ENCODE data around the gene CDK19.
A peak's percentile ranks its signal among the peaks of the same experiment; 100 is the strongest.

CDK19 gene

GRCh38 chr6:110815411-110816409, at the start of gene CDK19:
CDK19 (minus strand) TSS chr6:110815469; CDS start chr6:110815136, 333 bp downstream.
- Histone ChIP-seq H3K27ac (peak within 1 kb of the TSS; percentile 91), H3K4me3 (ENCODE audit: low read depth, low read length) (peak within 1 kb of the TSS; percentile 64), H3K9me3 (ENCODE audit: severe bottlenecking) (no peaks in the 10 kb centered on the region), H3K27me3 (ENCODE audit: insufficient read depth, low read depth, severe bottlenecking) (no peaks in the 10 kb centered on the region), H3K36me3 (peaks cover 8% of the 10 kb centered on the region)
- peak; percentile 98 for DNase-seq
- no peak for TF ChIP-seq CTCF (IDR thresholded peaks at IDR 0.05; ENCODE audit: low read depth, low read length)

- no peak for DNase-seq
- no peak overlapping the region for H3K4me3 ChIP-seq (ENCODE audit: low read depth, low read length)
- no peaks in the 10 kb centered on the region for H3K36me3 ChIP-seq
- no peak overlapping the region for H3K27ac ChIP-seq
- no peaks in the 10 kb centered on the region for H3K27me3 ChIP-seq (ENCODE audit: insufficient read depth, low read depth, severe bottlenecking)
- no peaks in the 10 kb centered on the region for H3K9me3 ChIP-seq (ENCODE audit: severe bottlenecking)
- no peak for TF ChIP-seq CTCF (IDR thresholded peaks at IDR 0.05; ENCODE audit: low read depth, low read length)
Observed at GRCh38 chr6:110864824-110865223, 49.6 kb upstream of the CDK19 start.

- Histone ChIP-seq H3K27ac (no peak overlapping the region), H3K27me3 (ENCODE audit: insufficient read depth, low read depth, severe bottlenecking) (peaks cover 5% of the 10 kb centered on the region), H3K4me3 (ENCODE audit: low read depth, low read length) (no peak overlapping the region), H3K36me3 (no peaks in the 10 kb centered on the region), H3K9me3 (ENCODE audit: severe bottlenecking) (no peaks in the 10 kb centered on the region)
- no peak for TF ChIP-seq CTCF (IDR thresholded peaks at IDR 0.05; ENCODE audit: low read depth, low read length)
- no peak for DNase-seq
Observed at GRCh38 chr6:110859335-110859792, 44.1 kb upstream of the CDK19 start.

GRCh38 chr6:110858562-110859214, 43.4 kb upstream of the CDK19 start:
- H3K27me3 ChIP-seq (ENCODE audit: insufficient read depth, low read depth, severe bottlenecking) = peaks cover 5% of the 10 kb centered on the region
- no peak overlapping the region for H3K27ac ChIP-seq
- DNase-seq = no peak
- H3K36me3 ChIP-seq = no peaks in the 10 kb centered on the region
- no peak overlapping the region for H3K4me3 ChIP-seq (ENCODE audit: low read depth, low read length)
- no peak for TF ChIP-seq CTCF (IDR thresholded peaks at IDR 0.05; ENCODE audit: low read depth, low read length)
- H3K9me3 ChIP-seq (ENCODE audit: severe bottlenecking) = no peaks in the 10 kb centered on the region

GRCh38 chr6:110858016-110858415, 42.7 kb upstream of the CDK19 start:
- TF ChIP-seq CTCF (IDR thresholded peaks at IDR 0.05; ENCODE audit: low read depth, low read length) = no peak
- no peak overlapping the region for H3K4me3 ChIP-seq (ENCODE audit: low read depth, low read length)
- no peak overlapping the region for H3K27ac ChIP-seq
- no peak for DNase-seq
- no peaks in the 10 kb centered on the region for H3K36me3 ChIP-seq
- H3K27me3 ChIP-seq (ENCODE audit: insufficient read depth, low read depth, severe bottlenecking) = peaks cover 5% of the 10 kb centered on the region
- H3K9me3 ChIP-seq (ENCODE audit: severe bottlenecking) = no peaks in the 10 kb centered on the region

Measured in WERI-Rb-1 (cell line).